OCI-LY3 (cell line): ENCODE results near the gene MAMDC2.

Experiments used
- H2AFZ ChIP-seq: fragments of 200-600, 300-600 bp; shearing (Covaris generic); 2 replicates; pipeline ENCODE4 v1.6.0; 2014; ENCODE audit warnings: antibody characterized with exemption, low read depth, low read length
- H3K27ac ChIP-seq: fragments of 200-600, 300-600 bp; sonication (generic); 2 replicates; pipeline ENCODE4 v1.5.1; 2014; ENCODE audit warnings: mild to moderate bottlenecking, low read length, moderate library complexity, mixed read lengths
- H3K27me3 ChIP-seq: fragments of 200-600, 300-600 bp; sonication (generic); 2 replicates; pipeline ENCODE4 v1.6.1; 2014; ENCODE audit warnings: low read depth, low read length, mixed read lengths
- H3K36me3 ChIP-seq: fragments of 200-600, 300-600 bp; sonication (generic); replicated peaks from 2 replicates; pipeline ENCODE3; 2014; ENCODE audit warnings: low read depth, low read length, mixed read lengths
- H3K4me1 ChIP-seq: fragments of 300-600, 200-600 bp; sonication (generic); 2 replicates; pipeline ENCODE4 v1.6.1; 2014; ENCODE audit warnings: low read length, mixed read lengths
- H3K4me2 ChIP-seq: fragments of 200-600, 300-600 bp; sonication (generic); 2 replicates; pipeline ENCODE4 v1.6.1; 2014; ENCODE audit warnings: low read length, mixed read lengths
- H3K4me3 ChIP-seq: fragments of 300-600, 200-600 bp; sonication (generic); 2 replicates; pipeline ENCODE4 v1.5.1; 2014; ENCODE audit warnings: antibody characterized with exemption, mild to moderate bottlenecking, low read length, moderate library complexity
- H3K79me2 ChIP-seq: fragments of 300-600, 200-600 bp; shearing (Covaris generic); 2 replicates; pipeline ENCODE4 v1.6.1; 2014; ENCODE audit warnings: mild to moderate bottlenecking, low read length, mixed read lengths
- H3K9ac ChIP-seq: fragments of 300-600, 200-600 bp; shearing (Covaris generic); 2 replicates; pipeline ENCODE4 v1.6.0; 2014; ENCODE audit warnings: mild to moderate bottlenecking, low read length, moderate library complexity
- H3K9me3 ChIP-seq: fragments of 200-600, 300-600 bp; shearing (Covaris generic); 2 replicates; pipeline ENCODE4 v1.6.1; 2014; ENCODE audit warnings: low read length, mixed read lengths; ENCODE audit not compliant: insufficient read depth
- H4K20me1 ChIP-seq: fragments of 200-600, 300-600 bp; sonication (generic); 2 replicates; pipeline ENCODE4 v1.6.1; 2016; ENCODE audit warnings: low read length, mixed read lengths; ENCODE audit not compliant: insufficient read depth
- EZH2phosphoT487 ChIP-seq: fragments of 200-600 bp; shearing (Covaris generic); IDR thresholded peaks from 2 replicates; pipeline ENCODE4 v1.6.1; 2018; ENCODE audit warnings: antibody characterized with exemption, mixed run types, low read depth
- TF ChIP-seq, protein P1 (sequence below): fragments of 200-600, 300-600 bp; sonication (generic); IDR thresholded peaks from 2 replicates; pipeline ENCODE4 v1.5.1; 2014; ENCODE audit warnings: antibody characterized with exemption, low read length, low read depth

The MAMDC2 gene

DNA sequence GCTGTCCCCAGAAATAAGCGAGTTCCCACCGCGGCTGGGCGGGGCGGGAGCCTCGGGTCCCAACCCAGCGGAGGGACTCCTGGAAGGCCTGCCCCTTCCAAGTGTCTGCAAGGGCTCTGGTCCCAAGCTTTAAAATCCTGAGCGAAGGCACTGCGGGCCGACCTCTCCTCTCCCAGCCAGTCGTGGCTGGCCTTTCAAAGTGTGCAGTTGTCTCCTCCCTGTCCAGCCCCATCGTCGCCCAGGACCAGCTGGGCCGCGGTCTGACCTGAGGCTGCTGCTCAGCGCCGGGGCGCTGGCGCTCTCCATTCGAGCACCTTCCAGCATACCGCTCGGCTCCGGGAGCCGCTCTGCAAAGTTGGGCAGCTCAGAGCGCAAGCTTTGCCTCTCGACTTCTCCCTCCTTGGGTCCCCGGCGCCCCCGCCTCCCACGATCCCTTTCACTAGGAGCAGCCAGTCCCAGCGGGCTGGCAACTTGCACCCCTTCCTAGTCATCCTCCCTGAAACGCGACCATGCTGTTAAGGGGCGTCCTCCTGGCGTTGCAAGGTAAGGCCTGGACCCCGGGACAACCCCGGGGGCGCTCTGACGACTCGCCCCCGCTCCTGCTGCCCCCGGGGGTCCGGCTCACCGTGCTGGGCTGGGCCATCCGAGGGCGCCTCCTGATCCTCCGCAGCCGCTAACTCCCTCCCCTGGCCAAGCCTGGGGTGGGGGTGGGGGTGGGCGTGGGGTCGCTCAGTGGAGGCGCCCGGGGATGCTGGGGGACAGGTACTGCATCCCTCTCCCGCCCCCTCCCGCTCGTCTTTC, at the start of gene MAMDC2:
MAMDC2 (plus strand) TSS at position 160 of the 801 bp plus-strand sequence; CDS start at position 510, 350 bp downstream.
- no peaks in the 10 kb centered on the region for H3K36me3 ChIP-seq
- H4K20me1 ChIP-seq, result no peaks in the 10 kb centered on the region
- H3K9me3 ChIP-seq, result no peaks in the 10 kb centered on the region
- no peak within 1 kb of the TSS for H3K4me2 ChIP-seq
- H3K27me3 ChIP-seq, result no peaks in the 10 kb centered on the region
- H3K27ac ChIP-seq, result no peak within 1 kb of the TSS
- TF ChIP-seq, protein P1, sequence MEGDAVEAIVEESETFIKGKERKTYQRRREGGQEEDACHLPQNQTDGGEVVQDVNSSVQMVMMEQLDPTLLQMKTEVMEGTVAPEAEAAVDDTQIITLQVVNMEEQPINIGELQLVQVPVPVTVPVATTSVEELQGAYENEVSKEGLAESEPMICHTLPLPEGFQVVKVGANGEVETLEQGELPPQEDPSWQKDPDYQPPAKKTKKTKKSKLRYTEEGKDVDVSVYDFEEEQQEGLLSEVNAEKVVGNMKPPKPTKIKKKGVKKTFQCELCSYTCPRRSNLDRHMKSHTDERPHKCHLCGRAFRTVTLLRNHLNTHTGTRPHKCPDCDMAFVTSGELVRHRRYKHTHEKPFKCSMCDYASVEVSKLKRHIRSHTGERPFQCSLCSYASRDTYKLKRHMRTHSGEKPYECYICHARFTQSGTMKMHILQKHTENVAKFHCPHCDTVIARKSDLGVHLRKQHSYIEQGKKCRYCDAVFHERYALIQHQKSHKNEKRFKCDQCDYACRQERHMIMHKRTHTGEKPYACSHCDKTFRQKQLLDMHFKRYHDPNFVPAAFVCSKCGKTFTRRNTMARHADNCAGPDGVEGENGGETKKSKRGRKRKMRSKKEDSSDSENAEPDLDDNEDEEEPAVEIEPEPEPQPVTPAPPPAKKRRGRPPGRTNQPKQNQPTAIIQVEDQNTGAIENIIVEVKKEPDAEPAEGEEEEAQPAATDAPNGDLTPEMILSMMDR, result no peak
- no peak for TF ChIP-seq EZH2phosphoT487
- no peak within 1 kb of the TSS for H2AFZ ChIP-seq
- H3K4me3 ChIP-seq, result no peak within 1 kb of the TSS
- H3K79me2 ChIP-seq, result no peaks in the 10 kb centered on the region
- H3K9ac ChIP-seq, result no peak within 1 kb of the TSS
- peaks cover 4% of the 10 kb centered on the region for H3K4me1 ChIP-seq

- Histone ChIP-seq H3K9ac (no peak overlapping the region), H2AFZ (no peak overlapping the region), H3K27ac (no peak overlapping the region), H3K4me3 (no peak overlapping the region), H3K36me3 (no peaks in the 10 kb centered on the region), H3K4me2 (no peak overlapping the region), H4K20me1 (no peaks in the 10 kb centered on the region), H3K9me3 (no peaks in the 10 kb centered on the region), H3K79me2 (no peaks in the 10 kb centered on the region), H3K4me1 (no peaks in the 10 kb centered on the region), H3K27me3 (peaks cover 11% of the 10 kb centered on the region)
- TF ChIP-seq, protein P1, result no peak
- no peak for TF ChIP-seq EZH2phosphoT487
Measured at GRCh38 chr9:69995846-69996245, 47.8 kb upstream of the MAMDC2 start.

- no peaks in the 10 kb centered on the region for H4K20me1 ChIP-seq
- H3K27ac ChIP-seq, result no peak overlapping the region
- H3K27me3 ChIP-seq, result peaks cover 10% of the 10 kb centered on the region
- H3K4me3 ChIP-seq, result no peak overlapping the region
- no peaks in the 10 kb centered on the region for H3K36me3 ChIP-seq
- H3K79me2 ChIP-seq, result no peaks in the 10 kb centered on the region
- H3K4me1 ChIP-seq, result no peaks in the 10 kb centered on the region
- no peaks in the 10 kb centered on the region for H3K9me3 ChIP-seq
- TF ChIP-seq, protein P1, result no peak
- TF ChIP-seq EZH2phosphoT487, result no peak
- H2AFZ ChIP-seq, result no peak overlapping the region
- H3K9ac ChIP-seq, result no peak overlapping the region
- no peak overlapping the region for H3K4me2 ChIP-seq
Measured at GRCh38 chr9:69996967-69997366, 46.7 kb upstream of the MAMDC2 start.

DNA sequence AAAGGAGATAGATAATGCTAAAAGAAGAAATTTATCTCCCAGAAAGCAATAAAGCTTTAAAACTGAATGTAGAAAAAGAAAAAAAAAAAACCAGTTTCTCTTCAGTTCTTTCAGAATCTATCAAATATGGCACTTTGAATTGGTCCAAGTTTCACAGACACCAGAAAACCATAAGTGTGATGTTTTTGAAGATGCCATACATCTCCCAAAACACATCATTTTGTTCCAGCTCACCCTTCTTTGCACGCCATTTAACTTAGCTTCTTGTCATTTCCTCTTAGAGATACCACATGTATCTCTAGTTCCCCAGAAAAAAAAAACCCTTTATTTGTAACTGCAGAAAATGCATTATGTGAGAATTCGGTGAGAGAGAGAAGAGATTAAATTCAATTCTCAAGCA, 46.1 kb upstream of the MAMDC2 start:
- Histone ChIP-seq H3K4me1 (no peaks in the 10 kb centered on the region), H3K9me3 (no peaks in the 10 kb centered on the region), H3K4me3 (no peak overlapping the region), H3K27ac (no peak overlapping the region), H3K4me2 (no peak overlapping the region), H3K79me2 (no peaks in the 10 kb centered on the region), H4K20me1 (no peaks in the 10 kb centered on the region), H3K36me3 (no peaks in the 10 kb centered on the region), H2AFZ (no peak overlapping the region), H3K27me3 (peaks cover 10% of the 10 kb centered on the region), H3K9ac (no peak overlapping the region)
- no peak for TF ChIP-seq EZH2phosphoT487
- TF ChIP-seq, protein P1, result no peak
